Umbilical cord (tissue), 2 donors: Measurements from ENCODE around the gene CCL27. TPM values are rescaled to one million over a fixed set of nuclear protein-coding genes. Genes with fewer than 3 reads are reported as not detected.

ENCODE experiments used
- DNase-seq: peaks from one replicate; pipeline ENCODE4 v3.0.0-alpha.2; 2015; ENCODE audit warnings: low spot score
- total RNA-seq: library from RNA; depleted of rRNA; stranded (reverse); fragments of >200 nt; gene quantifications from one replicate; pipeline ENCODE4 v1.2.3, GENCODE V29; 2014; ENCODE audit warnings: low replicate concordance; ENCODE audit not compliant: insufficient read depth

Gene CCL27
- total RNA-seq: not detected

DNA sequence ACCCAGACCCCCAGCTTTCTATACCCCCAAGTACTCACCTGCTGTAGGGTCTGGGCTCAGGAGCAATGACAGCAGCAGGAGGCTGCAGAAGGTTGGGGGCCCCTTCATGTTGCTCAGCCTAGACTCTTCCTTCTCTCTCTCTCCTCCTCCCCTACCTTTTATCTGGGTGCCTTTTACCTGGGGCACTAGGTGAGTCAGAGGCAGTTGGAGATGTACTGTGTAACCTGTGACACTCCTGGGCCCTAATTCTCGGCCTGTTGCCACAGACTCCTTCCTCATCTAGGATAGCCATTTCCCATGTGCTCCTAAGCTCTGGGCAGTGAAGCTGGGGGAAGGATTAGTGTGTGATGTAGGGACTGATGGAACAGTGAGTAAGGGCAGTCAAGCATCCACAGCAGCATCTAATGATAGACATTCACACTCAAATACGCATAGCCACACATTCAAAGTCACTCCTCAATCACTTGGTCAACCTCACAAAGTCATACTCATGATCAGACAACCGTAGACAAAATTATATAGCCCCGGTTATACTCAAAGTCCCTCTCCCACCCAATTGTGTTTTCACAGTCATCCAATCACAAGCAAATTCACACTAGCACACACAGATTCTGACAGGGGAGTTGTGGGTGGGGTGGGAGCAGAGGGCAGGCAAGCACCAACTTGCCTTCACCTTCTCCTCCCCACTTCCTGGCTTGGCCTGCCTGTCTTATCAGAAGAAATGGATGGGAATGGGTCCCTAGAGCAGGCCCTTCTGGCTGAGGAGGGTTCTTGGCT lies at the start of gene CCL27:
Gene CCL27 (minus strand): TSS at position 132 of the 777 bp plus-strand sequence. CDS start 24 bp downstream, at position 108.
- DNase-seq: no peak

- no peak for DNase-seq
Measured at GRCh38 chr9:34712140-34712539, 49.7 kb upstream of the CCL27 start.

GRCh38 chr9:34710023-34710422 lies 47.6 kb upstream of the CCL27 start, which contains the start of gene CCL21:
TSS of gene CCL21 (minus strand) at chr9:34710136. CDS start at chr9:34710066, 70 bp downstream.
- peak; percentile 31 for DNase-seq

- no peak for DNase-seq
Measured at GRCh38 chr9:34709196-34709978, 46.9 kb upstream of the CCL27 start.

GRCh38 chr9:34707130-34707529 lies 44.7 kb upstream of the CCL27 start:
- DNase-seq: no peak

DNA sequence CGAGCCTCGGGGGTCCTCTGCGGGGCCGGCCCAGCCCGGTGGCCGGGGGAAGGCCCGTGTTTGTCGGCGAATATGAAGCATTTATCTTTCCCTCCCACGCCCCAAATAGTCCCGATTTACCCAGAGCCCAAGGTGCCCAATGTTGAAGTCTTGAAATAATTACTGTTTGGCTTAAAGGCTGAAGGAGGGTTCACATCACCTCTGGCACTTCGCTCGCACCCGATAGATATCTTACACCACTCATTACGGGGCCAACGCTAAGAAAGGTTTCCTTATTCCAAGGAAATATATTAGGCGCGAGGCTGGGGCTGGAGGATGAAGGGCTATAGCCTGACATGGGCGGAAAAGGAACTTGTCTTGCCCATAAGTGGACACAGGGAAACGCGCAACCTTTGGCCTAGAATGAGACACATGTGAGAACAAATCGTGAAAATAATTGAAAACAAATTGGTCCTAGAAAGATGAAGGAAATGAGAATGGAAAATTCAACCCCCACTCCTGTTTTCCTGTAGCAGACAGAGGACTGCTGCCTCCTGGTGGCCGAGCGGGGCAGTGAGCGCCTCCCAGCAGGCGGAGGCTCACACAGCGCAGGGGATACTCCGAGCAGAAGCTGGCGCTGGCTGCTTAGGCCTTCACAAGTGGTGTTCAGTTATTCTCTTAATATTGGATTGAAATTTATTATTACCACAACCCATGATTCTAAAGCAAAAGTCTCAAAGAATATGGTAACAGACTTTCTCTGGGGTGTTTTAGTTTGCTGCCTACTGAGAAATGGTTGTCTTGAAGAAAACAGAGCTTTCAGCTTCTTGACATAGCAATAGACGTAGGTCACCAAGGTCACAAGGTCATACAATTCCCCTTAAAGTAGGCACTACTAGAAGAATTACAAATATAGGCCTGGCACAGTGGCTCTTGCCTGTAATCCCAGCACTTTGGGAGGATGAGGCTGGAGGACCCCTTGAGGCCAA lies 39.6 kb upstream of the CCL27 start:
- DNase-seq: peak; percentile 79

GRCh38 chr9:34701023-34701768 lies 38.7 kb upstream of the CCL27 start:
- DNase-seq: peak; percentile 72

DNA sequence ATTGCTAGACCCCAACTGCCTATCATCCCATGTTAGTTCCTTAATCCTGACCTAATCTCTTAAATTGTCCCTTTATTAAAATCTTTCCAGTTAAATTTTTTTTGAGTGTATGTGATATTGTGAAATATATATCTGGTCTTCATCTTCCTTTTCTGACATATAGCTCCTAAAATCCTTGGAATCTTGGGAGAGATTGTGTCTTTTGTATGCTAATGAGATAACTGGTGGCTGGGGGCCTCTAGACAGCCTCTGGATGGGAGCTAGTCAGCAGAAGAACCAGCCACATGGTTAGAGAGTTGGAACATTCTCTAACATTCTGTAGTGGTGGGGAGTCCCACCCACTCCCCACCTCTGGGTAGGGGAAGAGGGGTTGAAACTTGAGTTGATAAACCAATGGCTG lies 32.4 kb upstream of the CCL27 start:
- no peak for DNase-seq

- no peak for DNase-seq
Measured at GRCh38 chr9:34693560-34693959, 31.1 kb upstream of the CCL27 start.

GRCh38 chr9:34691936-34692315 lies 29.5 kb upstream of the CCL27 start:
- no peak for DNase-seq

GRCh38 chr9:34690983-34691935 lies 28.8 kb upstream of the CCL27 start, which contains the start of gene CCL19:
TSS of gene CCL19 (minus strand) at chr9:34691276. CDS start at chr9:34691139, 137 bp downstream.
- no peak for DNase-seq

GRCh38 chr9:34689512-34689911 lies 27.1 kb upstream of the CCL27 start:
- no peak for DNase-seq

DNA sequence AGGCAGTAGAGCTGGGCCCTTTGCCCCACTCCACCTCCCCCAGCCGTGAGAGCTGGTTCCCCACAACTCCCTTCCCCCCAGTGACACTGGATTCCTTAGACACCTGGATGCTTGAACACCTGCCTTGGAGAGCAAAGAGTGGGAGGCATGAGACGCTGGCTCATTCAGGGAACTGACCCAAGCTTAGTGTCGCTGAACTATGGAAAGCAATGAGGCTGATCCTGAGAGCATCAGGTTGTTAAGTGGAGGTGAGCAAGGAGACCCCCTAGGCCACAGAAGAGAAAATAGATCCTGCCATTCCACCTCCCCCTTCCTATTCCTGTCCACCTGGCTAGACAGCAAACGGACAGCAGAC lies 26.6 kb upstream of the CCL27 start:
- DNase-seq: no peak

DNA sequence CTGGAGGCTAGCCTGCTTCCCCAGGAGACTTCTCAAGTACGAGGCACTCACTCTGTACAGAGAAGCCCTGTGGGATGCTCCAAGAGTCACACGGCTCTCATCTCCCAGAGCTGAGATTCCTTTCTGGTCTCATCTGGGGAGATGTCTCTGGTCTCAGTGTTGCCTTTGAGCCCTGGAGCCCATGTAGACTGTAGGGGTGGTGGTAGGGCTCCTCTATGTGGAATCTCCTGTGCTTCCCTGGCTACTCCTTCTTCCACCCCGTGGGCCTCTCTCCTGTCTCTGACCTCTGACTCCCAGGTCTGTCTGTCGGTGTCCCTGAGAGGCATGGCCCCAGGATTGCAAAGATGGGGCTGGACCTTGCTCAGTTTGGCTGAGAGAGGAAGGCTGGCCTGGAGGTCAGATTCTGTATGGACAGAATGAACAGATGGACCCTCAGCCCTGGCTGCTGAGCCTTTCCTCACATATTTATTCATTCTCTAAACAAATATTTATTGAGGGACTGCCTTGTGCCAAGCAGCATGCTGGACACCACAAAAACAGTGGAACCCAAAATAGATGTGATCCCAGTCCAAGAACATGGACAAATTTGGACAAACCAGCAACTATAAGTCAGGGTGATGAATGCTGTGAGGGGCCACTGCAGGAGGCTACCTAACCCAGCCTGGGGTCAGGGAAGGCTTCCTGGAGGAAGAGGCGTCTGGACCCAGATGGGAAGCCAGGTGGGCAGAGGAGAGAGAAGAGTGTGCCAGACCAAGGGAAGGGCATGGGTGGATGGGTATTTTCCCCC lies 26.1 kb upstream of the CCL27 start:
- no peak for DNase-seq

DNA sequence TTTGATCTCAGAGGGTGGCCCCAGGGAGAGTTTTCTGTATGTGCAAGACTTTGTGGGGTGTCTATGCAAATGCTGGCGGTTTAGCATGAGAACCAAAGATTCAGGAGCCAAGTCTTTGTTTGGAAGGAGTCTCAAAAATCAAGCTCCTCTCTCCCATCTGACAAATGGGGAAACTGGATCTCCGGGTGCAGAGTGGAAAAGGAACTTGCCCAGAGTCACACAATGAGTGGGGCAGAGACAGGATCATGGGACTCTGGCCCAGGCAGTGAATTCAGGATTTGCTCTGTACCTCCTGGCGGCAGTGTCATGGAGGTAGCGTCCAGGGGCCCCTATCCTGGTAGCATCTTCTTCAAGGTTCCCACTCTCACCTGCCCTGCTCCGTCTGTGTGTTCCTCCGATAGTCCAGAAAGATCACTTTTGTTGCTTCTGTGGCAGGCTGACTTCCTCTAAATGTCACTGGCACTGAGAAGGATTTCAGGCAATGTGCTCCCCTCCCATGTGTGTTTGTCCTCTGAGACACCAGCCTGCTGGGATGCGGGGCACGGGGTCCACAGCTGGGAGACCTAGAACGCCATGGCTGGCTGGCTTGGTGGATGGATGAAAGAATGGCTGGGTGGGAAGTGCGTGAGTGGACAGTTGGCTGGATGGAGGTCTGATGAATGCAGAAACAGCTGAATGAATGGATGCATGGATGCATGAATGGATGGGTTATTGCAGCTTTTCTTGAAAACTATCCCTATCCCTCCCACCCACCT lies 25.0 kb upstream of the CCL27 start:
- DNase-seq: no peak

- DNase-seq: no peak
Measured at GRCh38 chr9:34686732-34687131, 24.3 kb upstream of the CCL27 start.

DNA sequence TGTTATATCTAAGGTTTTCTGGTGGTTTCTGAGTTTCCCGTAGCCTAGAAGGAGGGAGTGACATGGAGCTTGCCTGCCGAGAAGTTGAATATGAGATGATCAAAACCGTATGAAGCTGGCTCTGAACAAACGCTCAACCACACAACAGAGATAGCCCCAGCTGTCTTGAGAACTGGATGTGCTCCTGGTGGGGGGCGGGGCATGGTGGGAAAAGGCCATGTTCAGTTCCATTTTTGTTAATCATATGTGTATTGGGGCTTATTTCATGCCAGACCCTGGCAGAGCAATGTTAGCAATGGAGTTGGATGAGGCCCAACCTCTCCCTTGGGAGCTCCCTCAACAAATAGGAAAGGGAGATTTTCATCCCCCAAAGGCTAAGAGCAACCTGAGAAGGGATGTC lies 23.8 kb upstream of the CCL27 start:
- no peak for DNase-seq

DNA sequence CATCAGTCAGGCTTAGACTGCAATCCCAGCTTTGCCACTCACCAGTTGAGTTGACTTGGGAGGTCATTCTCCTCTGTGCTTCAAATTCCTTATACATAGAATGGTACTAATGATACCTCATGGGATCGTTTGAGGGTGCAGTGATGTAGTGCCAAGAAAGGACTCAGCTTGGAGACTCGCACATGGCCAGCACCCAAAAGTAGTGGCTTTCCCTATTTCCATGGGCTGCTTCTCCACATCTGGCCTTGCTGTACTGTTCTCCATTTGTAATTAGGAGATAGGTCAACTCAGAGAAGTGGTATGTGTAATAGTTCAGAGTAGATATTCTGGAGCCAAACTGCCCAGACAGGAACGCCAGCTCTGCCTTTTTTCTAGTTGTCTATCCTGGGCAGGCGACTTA lies 23.1 kb upstream of the CCL27 start:
- DNase-seq: no peak
